Caco-2 (cell line): ENCODE measurements around the gene STON2. TPM values are rescaled to one million over a fixed set of nuclear protein-coding genes. Genes with fewer than 3 reads are reported as not detected.

Source experiments
- BruUV-seq: library from RNA; stranded (reverse); fragments of 400-500 nt; replicated peaks from 2 replicates; lab custom pipeline; 2021; lab: Mats Ljungman, UMichigan
- CTCF ChIA-PET: fragments of 300-600 bp; sonication (Branson Sonifier 250); formaldehyde crosslinking; loops from one replicate; lab custom pipeline; 2022; ENCODE audit warnings: antibody characterized with exemption; lab: Charles Lee
- POLR2A ChIA-PET: fragments of 300-600 bp; sonication (Branson Sonifier 250); formaldehyde crosslinking; loops from one replicate; lab custom pipeline; 2022; ENCODE audit warnings: antibody characterized with exemption; lab: Charles Lee
- DNase-seq, 2 experiments: peaks; one replicate each; pipeline versions ENCODE4 v3.0.0 to v3.0.0-alpha.2; 2020 to 2022
- H3K27me3 ChIP-seq: replicated peaks from 2 replicates; pipeline ENCODE4 v1.6.0; 2011; ENCODE audit warnings: low read length; ENCODE audit not compliant: control insufficient read depth, insufficient read depth
- H3K36me3 ChIP-seq: 2 replicates; pipeline ENCODE4 v1.5.1; 2011; ENCODE audit warnings: low read length; ENCODE audit not compliant: control insufficient read depth, insufficient read depth
- H3K4me1 ChIP-seq: fragments of 250-450 bp; sonication (Bioruptor Pico); 2 replicates; pipeline ENCODE4 v1.5.1; 2020; ENCODE audit warnings: mild to moderate bottlenecking
- H3K4me3 ChIP-seq: 2 replicates; pipeline ENCODE4 v1.5.1; 2011; ENCODE audit warnings: low read depth, mild to moderate bottlenecking, control low read depth, low read length
- H3K9me3 ChIP-seq: fragments of 250-450 bp; sonication (Bioruptor Pico); 2 replicates; pipeline ENCODE4 v1.5.1; 2020; ENCODE audit warnings: mild to moderate bottlenecking, moderate library complexity
- H3K27ac Mint-ChIP-seq: one replicate; pipeline ENCODE4 v1.8.0; 2022; ENCODE audit warnings: mixed read lengths; ENCODE audit not compliant: unreplicated experiment
- H3K27me3 Mint-ChIP-seq: one replicate; pipeline ENCODE4 v1.8.0; 2022; ENCODE audit warnings: mixed read lengths; ENCODE audit not compliant: insufficient read depth, unreplicated experiment
- H3K36me3 Mint-ChIP-seq: one replicate; pipeline ENCODE4 v1.8.0; 2022; ENCODE audit warnings: mild to moderate bottlenecking, mixed read lengths; ENCODE audit not compliant: insufficient read depth, unreplicated experiment
- H3K4me1 Mint-ChIP-seq: one replicate; pipeline ENCODE4 v1.8.0; 2022; ENCODE audit warnings: low read depth, mixed read lengths; ENCODE audit not compliant: unreplicated experiment
- H3K4me3 Mint-ChIP-seq: one replicate; pipeline ENCODE4 v1.8.0; 2022; ENCODE audit warnings: mild to moderate bottlenecking, moderate library complexity, mixed read lengths; ENCODE audit not compliant: unreplicated experiment
- H3K9me3 Mint-ChIP-seq: one replicate; pipeline ENCODE4 v1.8.0; 2022; ENCODE audit warnings: mixed read lengths; ENCODE audit not compliant: unreplicated experiment
- intact Hi-C: fragments of 100-400 bp; cut with micrococcal nuclease; formaldehyde crosslinking; loops from one replicate; pipeline ENCODE4 v1.10.0; 2022; ENCODE audit not compliant: unreplicated experiment
- total RNA-seq: library from RNA; stranded (reverse); gene quantifications from 2 replicates; pipeline ENCODE4 v1.2.3, GENCODE V29; 2022
- TF ChIP-seq, protein P1 (sequence below), 2 experiments: fragments of 200-600 bp in 1 of 2; IDR thresholded peaks; 1 replicate in 1 of 2; 2 replicates in 1 of 2; pipeline versions ENCODE4 v1.5.1 to v1.8.0; 2011 to 2022; ENCODE audit warnings: antibody characterized with exemption in 1 of 2, control low read depth in 1 of 2, inconsistent platforms in 1 of 2, low read depth in 1 of 2, low read length in 1 of 2, mild to moderate bottlenecking in 1 of 2, moderate library complexity in 1 of 2; ENCODE audit not compliant: insufficient read depth in 1 of 2, severe bottlenecking in 1 of 2, unreplicated experiment in 1 of 2

The STON2 gene
- total RNA-seq, 1 experiment from 2014 or later, result 43.5 TPM

DNA sequence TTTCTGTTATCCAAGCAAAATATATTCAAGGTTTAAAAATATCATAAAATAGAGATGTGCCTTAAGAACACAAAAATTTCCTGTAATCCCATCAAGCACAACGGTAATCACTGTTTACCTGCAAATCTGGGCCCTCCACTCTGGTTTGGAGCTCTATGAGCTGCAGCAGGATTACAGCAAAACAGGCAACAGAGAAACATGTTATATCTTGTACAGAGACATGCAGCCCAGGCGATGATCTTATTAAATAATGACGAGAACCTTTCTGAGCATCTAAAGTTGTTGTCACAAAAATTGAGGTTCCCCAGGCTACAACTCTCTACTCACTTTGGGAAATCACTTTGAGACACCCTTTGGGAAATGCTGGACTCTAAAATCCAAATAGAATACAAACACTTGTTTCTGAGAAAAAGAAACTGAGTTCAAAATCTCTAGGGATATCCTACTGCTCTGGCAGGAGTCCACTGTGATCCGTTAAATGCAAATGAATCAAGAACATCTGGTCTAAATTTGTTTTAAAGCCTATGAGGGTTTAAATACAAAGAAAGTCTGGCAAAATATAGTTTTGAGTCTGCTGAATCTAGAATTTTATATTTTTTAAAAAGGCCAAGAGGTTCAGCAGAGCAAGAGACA, 36.3 kb downstream of the STON2 start:
- H3K36me3 Mint-ChIP-seq, result no peaks in the 10 kb centered on the region
- Histone ChIP-seq H3K36me3 (no peaks in the 10 kb centered on the region; the same call in 1 of the 2 replicates), H3K4me3 (no peak overlapping the region), H3K27me3 (no peaks in the 10 kb centered on the region), H3K9me3 (no peaks in the 10 kb centered on the region), H3K4me1 (no peaks in the 10 kb centered on the region)
- H3K27ac Mint-ChIP-seq, result no peak overlapping the region
- ChIA-PET CTCF (no interaction called here), POLR2A (no interaction called here)
- DNase-seq, result no peak
- TF ChIP-seq, protein P1, sequence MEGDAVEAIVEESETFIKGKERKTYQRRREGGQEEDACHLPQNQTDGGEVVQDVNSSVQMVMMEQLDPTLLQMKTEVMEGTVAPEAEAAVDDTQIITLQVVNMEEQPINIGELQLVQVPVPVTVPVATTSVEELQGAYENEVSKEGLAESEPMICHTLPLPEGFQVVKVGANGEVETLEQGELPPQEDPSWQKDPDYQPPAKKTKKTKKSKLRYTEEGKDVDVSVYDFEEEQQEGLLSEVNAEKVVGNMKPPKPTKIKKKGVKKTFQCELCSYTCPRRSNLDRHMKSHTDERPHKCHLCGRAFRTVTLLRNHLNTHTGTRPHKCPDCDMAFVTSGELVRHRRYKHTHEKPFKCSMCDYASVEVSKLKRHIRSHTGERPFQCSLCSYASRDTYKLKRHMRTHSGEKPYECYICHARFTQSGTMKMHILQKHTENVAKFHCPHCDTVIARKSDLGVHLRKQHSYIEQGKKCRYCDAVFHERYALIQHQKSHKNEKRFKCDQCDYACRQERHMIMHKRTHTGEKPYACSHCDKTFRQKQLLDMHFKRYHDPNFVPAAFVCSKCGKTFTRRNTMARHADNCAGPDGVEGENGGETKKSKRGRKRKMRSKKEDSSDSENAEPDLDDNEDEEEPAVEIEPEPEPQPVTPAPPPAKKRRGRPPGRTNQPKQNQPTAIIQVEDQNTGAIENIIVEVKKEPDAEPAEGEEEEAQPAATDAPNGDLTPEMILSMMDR (IDR thresholded peaks at IDR 0.05; ENCODE audit: insufficient read depth in 1 of 2, low read depth in 1 of 2, low read length in 1 of 2, severe bottlenecking in 1 of 2, unreplicated experiment in 1 of 2), result no peak
- H3K27me3 Mint-ChIP-seq, result no peaks in the 10 kb centered on the region
- no peaks in the 10 kb centered on the region for H3K9me3 Mint-ChIP-seq
- no peak overlapping the region for H3K4me3 Mint-ChIP-seq
- no TSS peak for BruUV-seq
- H3K4me1 Mint-ChIP-seq, result no peaks in the 10 kb centered on the region
- intact Hi-C loops, result no loop called here

DNA sequence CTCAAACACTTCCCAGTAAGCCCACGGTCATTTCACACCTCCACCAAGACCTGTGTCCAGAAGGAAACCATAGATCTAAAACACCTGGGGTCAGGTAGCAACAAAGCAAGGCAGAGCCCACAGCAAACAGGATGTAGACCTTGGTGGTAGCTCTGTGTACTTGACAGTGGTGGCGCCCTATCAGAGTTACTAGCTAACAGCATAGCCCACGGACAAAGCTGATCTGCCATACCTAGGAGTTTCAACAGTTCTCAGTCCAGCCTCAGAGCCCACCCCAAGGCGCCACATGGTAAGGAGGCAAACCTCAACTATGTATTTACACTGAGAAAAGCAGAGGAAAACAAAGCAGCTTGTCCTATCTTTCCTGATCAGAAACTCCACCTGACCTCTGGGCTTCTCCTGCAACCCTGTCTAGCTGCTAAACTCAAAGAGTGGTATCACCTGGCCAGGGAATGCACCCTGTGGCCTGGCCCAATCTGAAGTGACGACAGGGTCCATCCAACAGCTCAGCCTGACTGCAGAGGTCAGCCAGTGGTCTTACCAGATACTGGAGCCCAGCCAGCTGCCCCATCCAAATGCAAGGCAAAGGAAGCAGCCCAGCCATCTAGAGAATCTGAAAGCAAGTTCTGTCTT, 46.3 kb downstream of the STON2 start:
- Mint-ChIP-seq H3K4me1 (no peaks in the 10 kb centered on the region), H3K4me3 (no peak overlapping the region), H3K27ac (no peak overlapping the region), H3K36me3 (no peaks in the 10 kb centered on the region), H3K27me3 (no peaks in the 10 kb centered on the region), H3K9me3 (peaks cover 8% of the 10 kb centered on the region)
- no peak for DNase-seq
- ChIA-PET CTCF (no interaction called here), POLR2A (no interaction called here)
- Histone ChIP-seq H3K36me3 (no peaks in the 10 kb centered on the region), H3K4me3 (no peak overlapping the region), H3K4me1 (no peaks in the 10 kb centered on the region), H3K9me3 (0 out of 2 replicates have a peak, but pooled peaks cover 5% of the 10 kb centered on the region), H3K27me3 (no peaks in the 10 kb centered on the region)
- intact Hi-C loops, result no loop called here
- no TSS peak for BruUV-seq
- TF ChIP-seq, protein P1 (IDR thresholded peaks at IDR 0.05; ENCODE audit: insufficient read depth in 1 of 2, low read depth in 1 of 2, low read length in 1 of 2, severe bottlenecking in 1 of 2, unreplicated experiment in 1 of 2), result no peak

DNA sequence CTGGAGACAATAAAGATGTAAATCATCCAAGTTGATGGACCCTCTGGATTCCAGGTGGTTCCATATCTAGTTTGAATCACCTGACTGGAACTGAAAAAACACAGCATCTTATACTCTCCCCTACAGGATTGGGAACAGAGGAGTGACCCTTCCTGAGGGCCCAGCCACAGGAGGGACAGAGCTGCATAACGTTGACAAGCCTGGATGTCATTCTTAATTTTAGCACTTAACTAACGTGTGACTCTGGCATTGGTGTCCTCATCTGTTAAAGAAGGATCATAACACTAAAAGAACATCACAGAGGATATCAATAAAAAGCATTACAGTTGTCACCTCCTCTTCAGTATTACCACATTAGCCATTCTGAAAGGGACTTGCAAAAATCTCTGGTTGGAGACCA, 47.7 kb downstream of the STON2 start:
- H3K4me1 ChIP-seq, result no peaks in the 10 kb centered on the region
- 0 out of 2 replicates have a peak, but pooled peaks cover 5% of the 10 kb centered on the region for H3K9me3 ChIP-seq
- no peak overlapping the region for H3K4me3 Mint-ChIP-seq
- no peaks in the 10 kb centered on the region for H3K27me3 Mint-ChIP-seq
- POLR2A ChIA-PET, result no interaction called here
- CTCF ChIA-PET, result no interaction called here
- H3K27ac Mint-ChIP-seq, result no peak overlapping the region
- no peaks in the 10 kb centered on the region for H3K27me3 ChIP-seq
- H3K4me1 Mint-ChIP-seq, result no peaks in the 10 kb centered on the region
- no TSS peak for BruUV-seq
- TF ChIP-seq, protein P1 (IDR thresholded peaks at IDR 0.05; ENCODE audit: insufficient read depth in 1 of 2, low read depth in 1 of 2, low read length in 1 of 2, severe bottlenecking in 1 of 2, unreplicated experiment in 1 of 2), result no peak
- H3K36me3 ChIP-seq, result no peaks in the 10 kb centered on the region
- no peaks in the 10 kb centered on the region for H3K36me3 Mint-ChIP-seq
- H3K9me3 Mint-ChIP-seq, result peaks cover 8% of the 10 kb centered on the region
- DNase-seq, result no peak
- intact Hi-C loops, result no loop called here
- H3K4me3 ChIP-seq, result no peak overlapping the region
